CD4-positive, alpha-beta T cell treated with Interferon alpha-2 for 1 hour (primary cell): ENCODE data around the gene POMT1.

Experiments used
- DNase-seq, 2 donors: peaks; one replicate each; pipeline ENCODE4 v3.0.0-alpha.2; 2020 to 2022

POMT1 gene

DNA sequence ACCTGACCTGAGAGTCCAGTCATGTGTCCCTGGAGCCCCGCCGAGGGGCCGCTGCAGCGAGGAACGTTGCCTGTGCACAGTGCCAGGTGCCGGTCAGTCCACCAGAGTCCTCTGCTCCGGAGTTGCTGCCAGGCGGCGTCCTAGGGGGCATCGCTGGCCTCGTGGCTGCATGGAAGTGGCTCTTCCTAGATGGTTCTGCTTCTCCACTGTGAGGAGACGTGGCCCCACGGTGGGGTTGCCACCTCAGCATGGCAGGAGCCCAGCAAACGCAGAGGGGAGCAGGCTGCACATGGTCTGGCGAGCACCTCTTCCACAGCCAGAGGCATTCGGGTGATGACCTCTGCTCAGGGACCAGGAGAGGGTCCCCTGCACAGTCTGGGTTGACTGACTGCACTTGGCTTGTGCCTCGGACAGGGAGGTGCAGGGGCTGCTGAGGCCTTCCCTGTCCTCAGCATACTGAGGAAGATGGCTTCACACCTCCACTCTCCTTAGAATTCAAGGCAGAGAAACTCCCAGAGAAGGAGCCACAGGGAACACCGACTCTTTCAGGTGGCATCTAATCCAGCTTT, 25.9 kb upstream of the POMT1 start:
- no peak for DNase-seq

- no peak for DNase-seq
Observed at GRCh38 chr9:131477367-131477766, 25.4 kb upstream of the POMT1 start.

DNA sequence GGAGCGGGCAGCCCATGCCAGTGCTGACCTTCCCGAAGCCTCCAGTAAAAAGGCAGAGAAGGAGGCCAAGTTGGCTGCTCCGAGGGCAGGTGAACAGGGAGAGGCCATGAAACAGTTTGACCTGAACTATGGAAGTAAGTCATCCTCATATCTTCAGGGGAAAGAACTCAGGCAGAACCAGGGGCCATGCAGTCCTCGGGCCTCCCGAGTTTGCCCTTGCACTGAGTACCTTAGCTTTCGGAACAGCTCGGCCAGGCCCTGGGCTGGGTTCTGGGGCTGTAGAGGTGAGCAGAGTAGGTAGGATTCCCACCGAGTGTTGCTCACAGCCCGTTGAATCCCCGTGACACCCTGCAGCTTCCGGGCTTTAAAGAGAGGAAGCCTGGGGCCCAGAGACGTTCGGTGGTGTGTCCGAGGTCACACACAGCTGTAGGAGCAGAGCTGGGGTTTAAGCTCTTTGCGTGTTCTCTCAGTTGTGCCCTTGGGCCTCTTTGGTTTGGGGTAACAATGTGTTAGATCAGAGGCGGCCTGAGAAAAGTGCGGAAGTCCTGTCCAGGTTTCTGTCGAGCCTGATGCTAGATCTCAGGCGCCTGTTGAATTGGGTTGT, 24.8 kb upstream of the POMT1 start:
- DNase-seq = no peak

GRCh38 chr9:131478421-131478868, 24.3 kb upstream of the POMT1 start:
- DNase-seq = peak; percentile 43 to 66

- no peak for DNase-seq
Observed at GRCh38 chr9:131478911-131479310, 23.8 kb upstream of the POMT1 start.

DNA sequence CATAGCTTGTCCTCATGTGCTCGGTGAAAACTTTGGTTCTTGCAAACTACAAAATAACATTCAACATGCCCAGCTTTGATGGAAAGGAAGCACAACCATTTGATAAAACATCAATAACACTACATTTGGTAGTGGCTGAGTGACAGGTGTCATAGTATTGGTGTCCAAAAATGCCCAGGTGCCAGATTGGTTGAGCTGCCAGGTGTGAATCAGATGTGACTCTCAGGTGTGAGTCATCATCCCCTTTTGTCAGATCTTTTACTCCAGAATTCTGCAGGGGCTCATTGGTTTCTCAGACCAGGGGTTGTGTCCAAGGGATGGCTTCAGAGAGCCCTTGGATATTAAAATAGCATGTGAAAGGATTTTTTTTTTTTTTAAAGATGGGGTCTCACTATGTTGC, 22.5 kb upstream of the POMT1 start:
- DNase-seq = no peak

GRCh38 chr9:131481441-131482342, 21.0 kb upstream of the POMT1 start:
- no peak for DNase-seq

GRCh38 chr9:131482343-131483006, 20.2 kb upstream of the POMT1 start:
- no peak for DNase-seq

GRCh38 chr9:131483319-131484050, 19.2 kb upstream of the POMT1 start:
- no peak for DNase-seq

- DNase-seq = no peak
Observed at GRCh38 chr9:131484051-131484445, 18.7 kb upstream of the POMT1 start.

DNA sequence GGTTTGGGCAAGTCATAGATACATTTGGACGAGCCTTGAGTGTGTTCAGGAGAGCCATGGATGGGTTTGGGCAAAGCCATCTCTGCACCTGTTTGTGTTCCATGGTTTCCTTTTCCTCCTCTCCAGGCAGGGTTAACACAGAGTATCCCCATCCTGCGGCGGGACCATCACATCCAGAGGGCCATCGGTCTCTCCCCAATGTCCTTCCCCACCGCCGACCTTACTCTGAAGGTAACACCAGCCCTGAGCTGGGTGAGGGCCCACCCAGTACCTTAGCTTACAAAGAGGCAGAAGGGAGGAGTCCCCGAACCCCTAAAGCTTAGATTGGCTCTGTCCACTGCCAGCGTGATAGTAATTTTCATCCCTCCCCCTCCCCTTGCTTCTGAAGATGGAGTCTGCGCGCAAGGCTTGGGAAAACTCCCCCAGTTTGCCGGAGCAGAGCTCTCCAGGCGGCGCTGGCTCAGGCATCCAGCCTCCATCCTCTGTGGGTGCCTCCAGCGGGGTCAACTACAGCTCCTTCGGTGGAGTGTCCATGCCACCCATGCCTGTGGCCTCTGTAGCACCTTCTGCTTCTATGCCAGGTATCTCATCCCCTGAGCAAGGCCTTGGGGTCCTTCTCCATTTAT, 18.0 kb upstream of the POMT1 start:
- no peak for DNase-seq

- DNase-seq = no peak
Observed at GRCh38 chr9:131485206-131485605, 17.5 kb upstream of the POMT1 start.

- no peak for DNase-seq
Observed at GRCh38 chr9:131485728-131486422, 16.8 kb upstream of the POMT1 start.

- no peak for DNase-seq
Observed at GRCh38 chr9:131487001-131487400, 15.7 kb upstream of the POMT1 start.

GRCh38 chr9:131487621-131488031, 15.1 kb upstream of the POMT1 start:
- no peak for DNase-seq

- no peak for DNase-seq
Observed at GRCh38 chr9:131490514-131490913, 12.2 kb upstream of the POMT1 start.

DNA sequence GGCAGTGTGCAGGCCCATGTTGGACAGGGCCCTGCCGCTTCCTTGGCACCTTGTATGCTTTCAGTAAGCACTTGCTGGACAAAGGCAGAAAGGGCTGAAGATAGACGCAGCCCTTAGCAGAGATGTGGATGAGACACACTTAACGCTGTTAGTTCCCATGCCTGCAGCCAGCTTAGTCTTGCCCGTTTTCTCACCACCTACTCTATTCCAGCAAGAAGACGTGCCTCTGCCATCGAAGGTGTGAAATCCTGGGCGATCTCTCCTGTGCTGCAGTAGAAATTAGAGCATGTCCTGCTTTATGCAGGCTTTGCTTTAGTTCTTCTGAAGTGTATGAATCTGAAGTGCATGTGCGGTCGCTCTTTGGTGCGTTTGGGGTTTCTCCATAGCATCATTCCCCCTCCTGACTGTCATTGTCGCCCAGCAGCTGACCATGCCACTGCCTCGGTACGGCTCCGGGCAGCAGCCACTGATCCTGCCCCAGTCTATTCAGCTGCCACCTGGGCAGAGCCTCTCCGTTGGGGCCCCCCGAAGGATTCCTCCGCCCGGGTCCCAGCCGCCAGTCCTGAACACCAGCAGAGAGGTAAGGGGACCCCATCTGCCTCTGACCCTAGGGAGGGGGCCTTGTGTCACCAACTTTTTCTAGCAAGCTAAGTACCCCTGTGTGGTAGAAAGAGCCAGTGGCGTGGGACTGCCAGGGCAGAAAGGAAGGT, 11.6 kb upstream of the POMT1 start:
- DNase-seq = no peak

DNA sequence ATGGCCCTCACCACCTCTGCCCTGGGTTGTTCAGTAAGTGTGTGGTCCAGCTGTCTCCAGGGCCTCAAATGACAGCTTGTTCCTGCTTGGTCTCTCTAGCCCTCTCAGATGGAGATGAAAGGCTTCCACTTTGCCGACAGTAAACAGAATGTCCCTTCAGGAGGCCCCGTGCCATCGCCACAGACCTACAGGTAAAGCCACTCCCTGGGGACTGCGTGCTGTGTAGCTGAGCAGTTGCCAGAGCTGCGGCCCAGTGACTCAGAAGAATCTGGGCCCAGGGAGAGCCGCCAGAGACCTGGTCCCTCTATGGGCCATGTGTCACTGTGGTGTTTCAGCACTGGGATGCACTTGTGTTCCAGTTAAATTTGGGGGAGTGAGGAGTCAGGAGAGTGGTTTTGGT, 10.6 kb upstream of the POMT1 start:
- DNase-seq = no peak

DNA sequence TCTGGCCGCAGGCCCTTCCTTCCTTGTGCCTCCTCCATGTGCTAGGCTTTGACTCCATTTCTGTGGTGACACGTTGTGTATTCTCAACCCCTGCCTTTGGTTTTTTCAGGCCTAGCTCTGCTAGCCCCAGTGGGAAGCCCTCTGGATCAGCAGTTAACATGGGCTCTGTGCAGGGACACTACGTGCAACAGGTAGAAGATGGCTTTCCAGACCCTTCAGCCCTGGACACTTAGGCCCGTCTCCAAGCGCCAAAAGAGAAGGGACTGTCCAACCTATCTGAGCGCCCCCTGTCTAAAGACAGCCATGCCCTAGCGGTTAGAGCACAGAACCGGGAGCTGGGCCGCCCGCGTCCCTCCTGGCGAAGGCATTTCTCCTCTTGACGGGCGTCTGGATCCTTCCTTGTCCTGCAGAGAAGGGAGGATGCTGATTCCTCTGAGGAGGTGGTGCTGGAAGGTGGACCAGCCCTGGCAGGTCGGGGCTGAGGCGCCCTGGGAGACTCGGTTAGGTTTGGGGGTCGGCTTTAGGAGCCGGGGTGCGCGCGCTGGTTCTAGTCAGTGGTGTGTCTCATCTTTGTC, 8.3 kb upstream of the POMT1 start:
- DNase-seq = no peak

- no peak for DNase-seq
Observed at GRCh38 chr9:131495785-131496184, 6.9 kb upstream of the POMT1 start.
